NCI-H2081 treated with DMSO at 0.1 percent for 48 hours (cell line): ENCODE measurements around the gene BMPR1A.

Experiments
- DNase-seq: peaks from one replicate; lab custom pipeline; 2025; lab: John Stamatoyannopoulos, UW

BMPR1A gene

GRCh38 chr10:86756511-86757112 lies at the start of gene BMPR1A:
Gene BMPR1A (plus strand): TSS chr10:86756619. CDS start chr10:86876019, 119,400 bp downstream.
- no peak for DNase-seq

- no peak for DNase-seq
These were observed 49.4 kb upstream of the BMPR1A start for GRCh38 chr10:86706977-86707376.

- no peak for DNase-seq
These were observed 48.9 kb upstream of the BMPR1A start for GRCh38 chr10:86707505-86707904.

- no peak for DNase-seq
These were observed 48.2 kb upstream of the BMPR1A start for GRCh38 chr10:86708068-86708782.

- no peak for DNase-seq
These were observed 47.5 kb upstream of the BMPR1A start for GRCh38 chr10:86708783-86709380.

- no peak for DNase-seq
These were observed 46.8 kb upstream of the BMPR1A start for GRCh38 chr10:86709396-86710185.

GRCh38 chr10:86710987-86711512 lies 45.4 kb upstream of the BMPR1A start:
- peak; percentile 11 for DNase-seq

GRCh38 chr10:86711513-86712316 lies 44.7 kb upstream of the BMPR1A start:
- DNase-seq = no peak

GRCh38 chr10:86712317-86712707 lies 44.1 kb upstream of the BMPR1A start:
- no peak for DNase-seq

GRCh38 chr10:86715156-86715795 lies 41.1 kb upstream of the BMPR1A start:
- no peak for DNase-seq

- DNase-seq = no peak
These were observed 40.6 kb upstream of the BMPR1A start for GRCh38 chr10:86715836-86716235.

- no peak for DNase-seq
These were observed 40.0 kb upstream of the BMPR1A start for GRCh38 chr10:86716466-86716865.

GRCh38 chr10:86718556-86718955 lies 37.9 kb upstream of the BMPR1A start:
- DNase-seq = no peak

- DNase-seq = no peak
These were observed 35.2 kb upstream of the BMPR1A start for GRCh38 chr10:86721232-86721631.

GRCh38 chr10:86723009-86723408 lies 33.4 kb upstream of the BMPR1A start:
- DNase-seq = no peak

- DNase-seq = no peak
These were observed 32.0 kb upstream of the BMPR1A start for GRCh38 chr10:86724445-86724844.

GRCh38 chr10:86725980-86726676 lies 30.3 kb upstream of the BMPR1A start:
- no peak for DNase-seq

- DNase-seq = no peak
These were observed 29.8 kb upstream of the BMPR1A start for GRCh38 chr10:86726677-86726999.

GRCh38 chr10:86727470-86727869 lies 28.9 kb upstream of the BMPR1A start:
- DNase-seq = no peak

- no peak for DNase-seq
These were observed 28.4 kb upstream of the BMPR1A start for GRCh38 chr10:86728056-86728455.

GRCh38 chr10:86729677-86730076 lies 26.7 kb upstream of the BMPR1A start:
- DNase-seq = no peak
